CD4-positive, alpha-beta T cell treated with Interleukin-4 for 1 hour (primary cell): ENCODE results near the gene FAM174C.

ENCODE experiments used
- DNase-seq, 2 donors: peaks; one replicate each; pipeline ENCODE4 v3.0.0-alpha.2; 2020 to 2022

The FAM174C gene

GRCh38 chr19:1275260-1275975, at the start of gene FAM174C:
Gene FAM174C (plus strand): TSS chr19:1275530. CDS start chr19:1275550, 20 bp downstream.
- DNase-seq = peak; percentile 97

DNA sequence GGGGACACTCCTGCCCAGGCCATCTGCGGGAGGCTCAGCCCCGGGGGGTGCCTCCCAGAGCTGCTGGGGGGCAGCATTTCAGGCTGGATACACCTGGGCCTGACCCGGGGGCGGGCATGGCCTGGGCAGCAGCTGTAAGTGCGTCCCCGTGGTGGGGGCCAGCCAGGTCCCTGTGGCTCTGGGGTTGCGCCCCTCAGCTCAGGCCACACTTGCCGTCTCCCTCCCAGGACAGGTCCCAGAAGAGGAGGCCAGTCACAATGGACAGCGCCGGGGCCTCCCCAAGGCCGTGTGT, 49.2 kb upstream of the FAM174C start:
- no peak for DNase-seq

- no peak for DNase-seq
These were observed 48.6 kb upstream of the FAM174C start for GRCh38 chr19:1226522-1227303.

DNA sequence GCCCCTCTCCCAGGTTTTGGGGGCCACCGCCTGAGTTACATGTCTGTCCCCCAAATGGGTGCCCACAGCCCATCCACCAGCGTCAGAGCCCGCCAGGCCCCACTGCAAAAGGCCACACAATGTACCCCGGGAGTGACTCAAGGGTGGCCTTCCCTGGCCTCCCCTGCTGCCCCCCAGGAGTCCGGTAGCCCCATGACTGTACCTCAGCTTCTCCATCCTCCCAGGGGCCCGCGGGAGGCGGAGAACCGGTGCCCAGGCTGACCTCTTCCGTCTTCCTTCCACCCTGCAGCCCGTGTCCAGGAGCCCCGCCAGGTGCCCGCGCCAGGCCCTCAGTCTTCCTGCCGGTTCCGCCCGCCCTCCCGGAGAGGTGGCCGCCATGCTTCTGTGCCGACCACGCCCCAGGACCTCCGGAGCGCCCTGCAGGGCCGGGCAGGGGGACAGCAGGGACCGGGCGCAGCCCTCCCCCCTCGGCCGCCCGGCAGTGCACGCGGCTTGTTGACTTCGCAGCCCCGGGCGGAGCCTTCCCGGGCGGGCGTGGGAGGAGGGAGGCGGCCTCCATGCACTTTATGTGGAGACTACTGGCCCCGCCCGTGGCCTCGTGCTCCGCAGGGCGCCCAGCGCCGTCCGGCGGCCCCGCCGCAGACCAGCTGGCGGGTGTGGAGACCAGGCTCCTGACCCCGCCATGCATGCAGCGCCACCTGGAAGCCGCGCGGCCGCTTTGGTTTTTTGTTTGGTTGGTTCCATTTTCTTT, 47.9 kb upstream of the FAM174C start:
- DNase-seq = no peak

DNA sequence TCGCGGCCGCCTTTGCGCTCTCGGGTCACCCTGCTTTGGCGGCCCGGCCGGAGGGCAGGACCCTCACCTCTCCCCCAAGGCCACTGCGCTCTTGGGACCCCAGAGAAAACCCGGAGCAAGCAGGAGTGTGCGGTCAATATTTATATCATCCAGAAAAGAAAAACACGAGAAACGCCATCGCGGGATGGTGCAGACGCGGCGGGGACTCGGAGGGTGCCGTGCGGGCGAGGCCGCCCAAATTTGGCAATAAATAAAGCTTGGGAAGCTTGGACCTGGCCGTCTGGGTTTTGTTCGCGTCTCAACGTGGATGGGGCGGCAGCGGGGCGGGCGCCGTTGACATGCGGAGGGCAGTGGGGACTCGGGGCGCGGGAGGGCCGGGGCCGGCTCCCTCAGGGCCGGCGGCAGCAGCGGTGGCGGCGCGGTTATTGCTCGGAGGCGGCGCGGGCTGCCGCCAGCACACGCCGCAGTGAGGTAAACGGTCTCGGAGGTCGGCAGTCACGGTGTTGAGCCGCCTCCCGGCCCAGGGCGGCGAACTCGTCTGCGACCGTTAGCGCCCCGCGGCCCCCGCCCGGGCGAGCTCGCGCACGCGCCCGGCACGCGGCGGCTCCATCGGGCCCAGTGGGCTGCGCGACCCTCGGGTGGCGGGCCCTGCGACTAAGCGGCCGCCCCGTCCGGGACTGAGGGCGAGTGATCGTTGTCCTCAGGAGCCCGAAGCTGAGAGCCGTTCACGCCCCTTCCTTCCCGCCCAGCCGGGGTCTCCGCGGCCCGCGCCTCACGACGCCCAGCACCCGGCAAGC, 47.0 kb upstream of the FAM174C start:
- no peak for DNase-seq

GRCh38 chr19:1229056-1229923, 46.0 kb upstream of the FAM174C start:
- no peak for DNase-seq

- DNase-seq = no peak
These were observed 45.2 kb upstream of the FAM174C start for GRCh38 chr19:1229924-1230782.

DNA sequence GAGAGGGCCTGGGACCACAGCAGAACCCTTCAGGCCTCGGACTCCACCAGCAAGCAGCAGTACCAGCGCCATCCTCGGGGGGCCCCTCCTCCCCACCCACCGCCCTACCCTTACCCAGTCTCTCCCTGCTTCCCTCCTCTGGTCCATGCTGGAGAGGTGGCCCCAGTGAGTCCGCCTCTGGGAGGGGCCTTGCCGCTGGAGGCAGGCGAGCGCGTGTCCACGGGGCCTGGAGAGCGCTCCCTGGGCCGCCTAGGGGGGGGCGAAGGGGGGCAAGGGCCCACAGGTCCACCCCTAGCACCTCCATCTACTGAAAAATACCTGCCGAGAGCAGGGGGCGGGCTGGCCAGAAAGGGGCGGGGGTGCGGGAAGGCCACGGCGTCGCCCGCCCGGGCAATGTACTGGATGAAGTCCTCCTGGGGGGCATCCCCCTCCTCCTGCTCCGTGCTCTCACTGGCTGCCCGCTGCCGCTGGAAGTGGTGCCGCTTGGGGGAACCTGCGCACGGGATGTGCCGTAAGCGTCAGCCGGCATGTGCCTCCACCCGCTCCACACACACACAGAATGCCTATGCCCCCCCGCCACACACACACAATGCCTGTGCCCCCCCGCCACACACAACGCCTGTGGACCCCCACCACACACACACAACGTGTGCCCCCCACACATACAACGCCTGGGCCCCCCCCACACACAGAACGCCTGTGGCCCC, 44.4 kb upstream of the FAM174C start:
- no peak for DNase-seq

- no peak for DNase-seq
These were observed 43.3 kb upstream of the FAM174C start for GRCh38 chr19:1231729-1232637.

DNA sequence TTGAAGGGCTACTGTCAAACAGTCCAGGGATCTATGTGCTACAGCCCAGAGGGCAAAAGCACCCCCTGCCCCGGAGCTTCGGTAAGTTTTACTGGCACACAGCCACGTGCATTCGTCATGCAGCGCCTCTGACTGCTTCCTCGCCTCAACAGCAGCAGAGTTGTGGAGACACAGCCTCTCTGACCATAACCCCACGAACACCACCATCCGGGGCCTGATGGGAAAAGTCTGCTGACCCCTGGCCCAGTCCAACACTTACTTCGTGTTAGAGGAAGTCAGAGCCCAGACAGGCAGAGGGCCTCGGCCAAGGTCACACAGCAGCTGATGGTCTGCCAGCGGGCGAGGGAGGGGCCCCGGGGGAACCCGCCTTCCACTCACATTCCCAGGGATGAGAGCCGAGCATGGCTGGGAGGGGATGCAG, 42.7 kb upstream of the FAM174C start:
- DNase-seq = no peak

- no peak for DNase-seq
These were observed 42.1 kb upstream of the FAM174C start for GRCh38 chr19:1233115-1233667.

- no peak for DNase-seq
These were observed 41.0 kb upstream of the FAM174C start for GRCh38 chr19:1234051-1234954.

DNA sequence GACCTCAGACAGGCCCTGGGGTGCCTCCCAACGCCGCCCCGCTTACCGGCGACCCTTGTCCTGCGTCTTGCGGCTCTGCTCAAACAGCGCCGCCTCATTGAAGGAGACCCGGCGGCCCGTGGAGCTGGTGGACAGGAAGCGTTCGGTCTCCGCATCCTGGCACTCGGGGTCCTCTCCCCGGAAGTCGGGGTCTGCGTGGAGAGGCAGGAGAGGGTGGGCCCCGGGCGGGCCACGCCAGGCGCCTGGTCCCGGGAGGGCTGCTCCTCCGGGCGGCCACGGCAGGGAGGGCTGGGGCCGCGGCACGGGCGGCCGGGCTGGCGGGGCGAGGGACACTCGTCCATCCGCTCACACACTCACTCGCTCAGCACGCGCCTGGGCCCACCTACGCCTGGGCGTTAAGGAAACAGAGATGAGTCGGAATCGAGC, 40.4 kb upstream of the FAM174C start:
- DNase-seq = no peak

GRCh38 chr19:1235625-1236538, 39.4 kb upstream of the FAM174C start:
- no peak for DNase-seq

GRCh38 chr19:1236576-1236975, 38.8 kb upstream of the FAM174C start:
- no peak for DNase-seq

DNA sequence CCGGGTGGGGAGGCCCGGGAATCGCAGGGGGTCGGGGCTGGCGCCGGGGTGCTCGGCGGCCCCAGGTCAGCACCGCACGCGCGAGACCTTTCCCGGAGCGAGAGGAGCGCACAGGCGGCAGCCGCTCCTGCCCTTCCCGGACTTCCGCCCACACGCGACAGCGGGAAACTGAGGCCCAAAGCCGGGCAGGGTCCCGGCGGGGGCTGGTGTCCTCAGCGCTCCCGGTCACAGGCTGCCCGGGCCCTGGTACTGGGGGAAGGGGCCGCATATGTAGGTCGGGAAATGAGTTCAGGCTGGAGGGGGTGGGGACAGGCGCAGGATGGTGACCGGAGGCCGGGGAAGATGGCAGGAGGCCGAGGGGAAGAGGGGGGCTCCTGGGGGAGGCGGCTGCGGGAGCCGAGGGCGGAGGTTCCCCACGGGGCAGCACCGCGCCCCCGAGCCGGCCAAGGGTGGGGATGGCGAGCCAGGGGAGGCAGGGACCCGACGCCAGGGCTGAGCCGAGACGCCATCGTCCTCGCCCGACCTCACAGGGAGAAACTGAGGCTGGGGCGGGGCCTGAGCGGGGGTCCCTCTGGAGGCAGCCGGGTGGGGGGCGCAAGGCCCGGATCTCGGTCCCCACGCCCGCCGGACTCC, 38.2 kb upstream of the FAM174C start:
- no peak for DNase-seq
